SU-DHL-6 (cell line): ENCODE measurements around the gene DEGS2.

Experiments used
- CTCF ChIP-seq: fragments of 200-600 bp; sonication (generic); IDR thresholded peaks from one replicate; pipeline ENCODE4 v1.5.1; 2017; ENCODE audit warnings: antibody characterized with exemption, mild to moderate bottlenecking, low read length, moderate library complexity; ENCODE audit not compliant: insufficient read depth, poor library complexity, severe bottlenecking
- EZH2phosphoT487 ChIP-seq: fragments of 200-600 bp; sonication (generic), shearing (Covaris generic); conservative IDR thresholded peaks from 2 replicates; pipeline ENCODE4 v1.6.1; 2018; ENCODE audit warnings: mild to moderate bottlenecking, antibody characterized with exemption, low read length, moderate library complexity, mixed read lengths

GRCh38 chr14:100106250-100107112 lies 53.0 kb downstream of the DEGS2 start:
- TF ChIP-seq CTCF (no peak), EZH2phosphoT487 (no peak)
